AG04450 (cell line): Measurements from ENCODE around the gene KRT38. TPM values are rescaled to one million over a fixed set of nuclear protein-coding genes. Genes with fewer than 3 reads are reported as not detected.

Source experiments
- CTCF ChIA-PET: fragments of 300-600, 350-600 bp; formaldehyde crosslinking; extraction: SDS; loops from one replicate; lab custom pipeline; 2022; ENCODE audit warnings: antibody characterized with exemption, inconsistent platforms; lab: Charles Lee
- POLR2A ChIA-PET: fragments of 350-600 bp; formaldehyde crosslinking; extraction: SDS; loops from one replicate; lab custom pipeline; 2021; ENCODE audit warnings: antibody characterized with exemption, inconsistent platforms; lab: Yijun Ruan, JAX
- DNase-seq: peaks from one replicate; pipeline ENCODE4 v3.0.0-alpha.2; 2011; ENCODE audit warnings: low read depth, low spot score
- H3K27ac ChIP-seq: one replicate; pipeline ENCODE4 v1.5.1; 2012; ENCODE audit warnings: low read depth, low read length, control low read depth
- H3K27me3 ChIP-seq: one replicate; pipeline ENCODE4 v1.6.0; 2012; ENCODE audit warnings: low read length; ENCODE audit not compliant: control insufficient read depth, insufficient read depth
- H3K4me3 ChIP-seq: 2 replicates; pipeline ENCODE4 v1.5.1; 2011; ENCODE audit warnings: mild to moderate bottlenecking, low read depth, low read length, control low read depth
- H3K9me3 ChIP-seq: 2 replicates; pipeline ENCODE4 v1.5.1; 2012; ENCODE audit warnings: low read length; ENCODE audit not compliant: control insufficient read depth, insufficient read depth
- CTCF ChIP-seq: IDR thresholded peaks from 2 replicates; pipeline ENCODE4 v1.5.1; 2011; ENCODE audit warnings: low read depth, low read length, control low read depth, inconsistent platforms
- polyA plus RNA-seq: library from polyadenylated mRNA; depleted of rRNA; stranded (reverse); fragments of >200 nt; gene quantifications from 2 replicates; pipeline ENCODE4 v1.2.3, GENCODE V29; 2011

The KRT38 gene
- polyA plus RNA-seq, 1 experiment: 0.11 TPM

GRCh38 chr17:41474863-41475262 is 34.1 kb upstream of the KRT38 start:
- no peak for DNase-seq
- CTCF ChIA-PET: no interaction called here
- POLR2A ChIA-PET: no interaction called here

GRCh38 chr17:41468346-41468745 is 27.6 kb upstream of the KRT38 start:
- POLR2A ChIA-PET: interaction anchor here (0.5 kb wide), 1 partner anchor 287 kb away, joined by 3 read pairs; no protein-coding TSS in a partner anchor
- peaks cover 11% of the 10 kb centered on the region for H3K27me3 ChIP-seq
- no peak for DNase-seq
- TF ChIP-seq CTCF: no peak
- H3K27ac ChIP-seq: no peak overlapping the region
- peaks cover 25% of the 10 kb centered on the region for H3K9me3 ChIP-seq
- no peak overlapping the region for H3K4me3 ChIP-seq
- CTCF ChIA-PET: no interaction called here

More at GRCh38 chr17:41474863-41475262, 34.1 kb upstream of the KRT38 start:
- no peak overlapping the region for H3K27ac ChIP-seq
- no peak overlapping the region for H3K4me3 ChIP-seq
- no peak for TF ChIP-seq CTCF
- H3K9me3 ChIP-seq: peaks cover 9% of the 10 kb centered on the region
- peaks cover 5% of the 10 kb centered on the region for H3K27me3 ChIP-seq

GRCh38 chr17:41467561-41467960 is 26.8 kb upstream of the KRT38 start:
- no peak for DNase-seq
- H3K27me3 ChIP-seq: peaks cover 11% of the 10 kb centered on the region
- ChIA-PET POLR2A (no interaction called here), CTCF (interaction anchor here (0.6 kb wide), 1 partner anchor 195 kb away, joined by 4 read pairs; no protein-coding TSS in a partner anchor)
- H3K9me3 ChIP-seq: peaks cover 24% of the 10 kb centered on the region
- H3K27ac ChIP-seq: no peak overlapping the region
- TF ChIP-seq CTCF: no peak
- H3K4me3 ChIP-seq: no peak overlapping the region

GRCh38 chr17:41466988-41467387 is 26.2 kb upstream of the KRT38 start, which contains the start of gene KRT32:
KRT32 (minus strand) TSS chr17:41467386; CDS start chr17:41467325, 61 bp downstream.
- Histone ChIP-seq H3K4me3 (no peak within 1 kb of the TSS), H3K9me3 (peaks cover 19% of the 10 kb centered on the region), H3K27me3 (peaks cover 9% of the 10 kb centered on the region), H3K27ac (no peak within 1 kb of the TSS)
- POLR2A ChIA-PET: no interaction called here
- no peak for TF ChIP-seq CTCF
- CTCF ChIA-PET: interaction anchor here (0.6 kb wide), 1 partner anchor 196 kb away, joined by 4 read pairs; no protein-coding TSS in a partner anchor
- no peak for DNase-seq

- Histone ChIP-seq H3K27me3 (peaks cover 10% of the 10 kb centered on the region), H3K9me3 (peaks cover 16% of the 10 kb centered on the region), H3K27ac (peak overlapping the region; percentile 48), H3K4me3 (no peak overlapping the region)
- peak; percentile 39 for DNase-seq
- ChIA-PET CTCF (no interaction called here), POLR2A (no interaction called here)
- TF ChIP-seq CTCF: no peak
Observed at GRCh38 chr17:41464682-41465081, 23.9 kb upstream of the KRT38 start.
